HG03571 (cell line): ENCODE measurements around the gene LTF.

Source experiments
- ATAC-seq: cut with Tn5 transposase; IDR thresholded peaks from one replicate; pipeline ENCODE4 v1.9.1; 2021; ENCODE audit not compliant: unreplicated experiment

Gene LTF

GRCh38 chr3:46491089-46492070, 26.7 kb upstream of the LTF start:
- no peak for ATAC-seq

DNA sequence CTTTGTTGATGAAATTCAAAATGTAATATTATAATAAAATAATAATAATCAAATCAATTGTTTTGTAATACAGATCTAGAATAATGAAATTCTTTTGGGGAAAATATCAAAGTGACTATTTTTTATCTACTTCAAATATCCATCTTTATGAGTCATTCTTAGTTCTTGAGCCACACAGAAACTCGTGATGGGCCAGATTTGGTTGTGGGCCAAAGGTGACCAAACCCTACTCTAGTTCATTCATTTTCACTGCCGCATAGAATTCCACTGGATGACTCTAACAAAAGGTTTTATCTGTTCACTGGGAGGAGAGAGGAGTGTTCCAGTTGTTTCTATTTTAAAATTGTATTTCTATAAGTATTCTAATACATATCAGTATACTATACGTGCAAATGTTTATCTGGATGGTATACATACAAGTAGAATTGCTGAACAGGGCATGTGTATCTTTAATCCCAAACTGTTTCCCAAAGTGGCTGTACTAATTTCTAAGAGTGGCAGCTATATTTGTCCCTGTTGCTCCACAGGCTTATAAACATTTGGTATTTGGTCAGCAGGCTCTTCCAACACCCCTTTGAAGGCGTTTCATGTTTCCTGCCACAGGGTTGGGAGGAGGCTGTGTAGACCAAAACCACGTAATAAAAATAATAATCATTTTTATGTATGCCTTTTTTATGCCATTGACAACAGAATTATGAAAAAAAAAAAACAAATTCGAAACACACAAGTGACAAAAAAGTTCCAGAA, 25.8 kb upstream of the LTF start:
- ATAC-seq: no peak

DNA sequence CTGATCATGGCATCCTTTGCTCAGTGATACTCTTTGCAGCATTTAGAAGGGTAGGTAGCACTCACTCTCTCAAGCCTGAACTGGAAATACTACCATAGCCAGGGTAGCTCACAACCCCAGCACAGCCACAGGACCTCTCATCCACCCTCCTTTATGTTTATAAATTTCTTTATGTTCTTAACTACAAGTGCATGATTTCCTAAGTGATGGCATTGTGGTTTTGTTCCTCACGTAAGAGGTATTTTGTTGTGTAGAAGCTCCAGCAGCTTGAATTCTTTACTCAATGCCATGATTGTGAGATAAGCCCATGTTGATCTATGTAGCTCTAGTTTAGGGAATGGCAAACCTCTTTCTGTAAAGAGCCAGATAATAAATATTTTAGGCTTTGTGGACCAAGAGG, 25.2 kb upstream of the LTF start:
- no peak for ATAC-seq

DNA sequence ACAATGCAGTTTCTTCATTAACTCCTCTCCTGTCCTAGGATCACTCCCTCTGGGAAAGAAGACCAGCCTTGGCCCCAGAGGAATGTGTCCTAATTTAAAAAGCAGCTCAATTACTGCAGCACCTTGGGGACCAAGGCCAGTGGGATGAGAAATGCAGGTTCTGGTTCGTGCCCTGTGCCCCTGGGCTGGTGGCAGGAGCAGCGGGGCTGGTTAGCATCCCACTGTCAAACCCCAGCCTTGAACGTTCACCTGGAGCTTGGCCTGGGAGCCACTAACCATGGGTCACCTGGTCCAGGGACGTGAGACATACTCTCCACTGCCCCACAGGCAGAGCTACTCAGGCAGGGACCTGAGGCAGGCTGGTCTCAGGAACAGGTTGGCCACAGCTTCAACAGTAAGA, 24.7 kb upstream of the LTF start:
- no peak for ATAC-seq

DNA sequence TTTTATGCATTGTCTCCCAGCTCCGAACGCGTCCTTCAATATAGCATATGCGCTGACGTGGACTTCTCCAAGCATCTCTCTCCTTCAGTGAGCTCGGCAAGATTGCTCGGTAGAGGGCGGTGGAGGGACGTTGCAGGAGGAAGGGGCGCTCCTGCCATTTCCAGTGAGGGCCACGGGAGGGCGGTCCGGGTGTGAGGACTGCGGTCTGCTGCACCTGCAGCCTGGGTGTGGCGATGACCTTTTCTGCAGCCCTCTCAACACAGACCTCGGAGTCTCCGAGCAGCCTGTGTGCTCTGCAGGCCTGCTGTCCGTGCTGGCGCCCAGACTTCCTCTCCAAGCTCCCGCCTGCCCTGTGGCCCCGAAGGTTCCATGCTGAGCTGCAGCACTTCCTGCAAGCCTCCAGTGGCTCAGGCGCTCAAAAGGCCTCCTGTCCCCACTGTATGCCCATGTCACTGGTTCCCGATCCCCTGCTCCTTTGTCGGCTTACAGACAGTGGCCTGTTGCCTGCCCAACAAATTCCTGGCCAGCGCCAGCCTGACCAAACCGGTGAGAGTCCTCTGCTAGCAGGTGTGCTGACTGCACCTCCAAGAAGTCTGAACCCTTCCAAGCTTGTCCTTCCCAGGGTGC, 24.1 kb upstream of the LTF start:
- ATAC-seq: peak; percentile 85

- no peak for ATAC-seq
These were observed 21.1 kb upstream of the LTF start for GRCh38 chr3:46485779-46486175.

DNA sequence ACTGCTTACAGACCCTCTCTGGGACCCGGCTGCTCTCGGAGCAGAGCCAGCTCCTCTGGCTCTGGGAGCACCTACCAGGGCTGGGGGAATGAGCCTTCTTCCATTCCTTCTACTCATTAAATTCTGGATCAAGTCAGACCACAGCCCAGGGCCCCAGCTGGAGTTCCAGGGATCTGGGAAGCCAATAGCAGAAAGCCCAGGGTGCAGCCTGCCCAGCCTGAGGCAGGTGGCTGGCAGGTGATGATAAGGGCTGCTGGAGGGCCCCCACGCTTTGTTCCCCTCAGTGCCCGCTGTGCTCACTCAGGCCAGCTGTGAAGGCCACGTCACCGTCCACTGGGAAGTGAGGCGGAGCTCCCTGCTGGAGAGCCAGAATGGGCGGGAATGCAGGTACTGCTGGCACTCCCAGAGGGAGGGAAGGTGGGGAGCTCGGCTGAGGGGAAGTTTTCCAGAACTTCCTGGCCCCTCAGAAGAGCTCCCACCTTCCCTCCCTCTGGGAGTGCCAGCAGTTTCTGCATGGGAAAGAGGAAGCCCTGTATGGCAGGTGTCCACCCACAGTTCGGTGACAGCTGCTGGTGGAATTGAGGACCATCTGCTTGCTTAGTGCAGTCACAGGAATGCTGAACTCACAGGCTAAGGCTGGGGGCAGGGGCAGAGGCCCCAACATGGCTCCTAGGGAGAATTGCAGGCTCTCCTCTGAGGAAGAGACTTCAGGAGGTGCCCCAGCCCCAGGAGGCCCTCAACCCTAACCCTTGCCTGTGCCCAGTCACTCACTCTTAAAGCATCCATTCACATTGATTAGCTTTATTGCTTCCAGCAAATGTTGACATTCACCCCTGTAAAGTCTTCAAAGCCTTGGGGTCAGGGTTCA, 20.4 kb upstream of the LTF start:
- no peak for ATAC-seq

DNA sequence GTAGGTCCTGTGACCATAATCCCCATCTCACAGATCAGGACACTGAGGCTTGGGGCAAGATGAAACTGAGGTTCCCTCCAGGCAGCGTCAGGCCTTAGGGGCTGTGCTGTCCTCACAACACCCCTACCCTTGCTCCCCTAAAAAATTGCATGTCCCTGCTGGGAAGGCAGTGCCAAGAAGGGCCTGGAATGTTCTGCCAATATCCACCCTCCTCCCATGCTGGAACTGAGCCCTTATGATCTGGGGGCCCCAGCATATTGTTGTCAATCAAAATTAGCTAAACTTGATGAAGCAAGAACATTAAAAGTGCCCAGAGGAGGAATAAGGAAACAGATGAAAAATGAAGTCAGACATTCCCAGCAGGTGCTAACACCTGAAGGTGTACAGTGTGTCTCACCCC, 19.7 kb upstream of the LTF start:
- no peak for ATAC-seq

DNA sequence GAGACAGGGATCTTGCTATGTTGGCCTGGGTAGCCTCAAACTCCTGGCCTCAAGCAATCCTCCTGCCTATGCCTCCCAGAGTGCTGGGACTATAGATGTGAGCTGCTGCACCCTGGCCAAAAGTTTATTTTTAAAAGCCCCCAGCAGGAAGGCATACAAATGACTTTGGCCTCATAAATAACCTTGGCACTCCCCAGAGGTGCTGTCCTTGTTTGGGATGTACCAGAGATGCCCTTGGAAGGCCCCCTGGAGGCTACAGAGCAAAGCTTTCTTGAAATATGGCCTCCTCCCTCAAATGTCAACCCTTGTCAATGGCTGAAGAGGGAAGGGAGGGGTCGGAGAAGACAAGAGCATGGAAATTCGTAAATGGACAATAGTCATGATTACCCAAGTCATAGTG, 19.1 kb upstream of the LTF start:
- ATAC-seq: no peak

DNA sequence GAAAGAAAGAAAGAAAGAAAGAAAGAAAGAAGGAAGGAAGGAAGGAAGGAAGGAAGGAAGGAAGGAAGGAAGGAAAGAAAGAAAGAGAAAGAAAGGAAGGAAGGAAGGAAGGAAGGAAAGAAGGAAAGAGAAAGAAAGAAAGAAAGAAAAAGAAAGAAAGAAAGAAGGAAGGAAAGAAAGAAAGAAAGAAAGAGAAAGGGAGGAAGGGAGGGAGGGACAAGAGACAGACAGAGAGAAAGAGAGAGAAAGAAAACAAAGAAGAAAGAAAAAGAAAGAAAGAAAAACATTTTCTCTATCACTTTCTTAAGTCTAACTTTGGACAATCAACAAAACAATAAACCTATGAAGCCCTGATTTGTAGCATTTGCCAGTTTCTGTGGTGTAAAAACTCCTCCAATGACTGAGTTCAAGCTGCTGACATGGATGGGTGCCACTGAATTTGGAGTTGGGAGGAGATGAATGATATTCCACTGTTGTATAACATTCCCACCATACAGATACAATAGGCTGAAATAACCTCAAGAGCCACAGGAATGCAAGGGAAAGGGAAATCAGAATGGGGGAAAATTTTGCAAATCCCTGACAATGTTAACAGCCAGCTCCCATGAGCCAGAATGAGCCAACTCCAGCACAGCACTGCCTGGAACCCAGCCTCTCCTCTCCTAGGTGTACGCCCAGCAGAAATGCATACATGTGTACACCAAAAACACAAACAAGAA, 18.1 kb upstream of the LTF start:
- ATAC-seq: no peak

- ATAC-seq: no peak
These were observed 16.9 kb upstream of the LTF start for GRCh38 chr3:46481636-46482035.

DNA sequence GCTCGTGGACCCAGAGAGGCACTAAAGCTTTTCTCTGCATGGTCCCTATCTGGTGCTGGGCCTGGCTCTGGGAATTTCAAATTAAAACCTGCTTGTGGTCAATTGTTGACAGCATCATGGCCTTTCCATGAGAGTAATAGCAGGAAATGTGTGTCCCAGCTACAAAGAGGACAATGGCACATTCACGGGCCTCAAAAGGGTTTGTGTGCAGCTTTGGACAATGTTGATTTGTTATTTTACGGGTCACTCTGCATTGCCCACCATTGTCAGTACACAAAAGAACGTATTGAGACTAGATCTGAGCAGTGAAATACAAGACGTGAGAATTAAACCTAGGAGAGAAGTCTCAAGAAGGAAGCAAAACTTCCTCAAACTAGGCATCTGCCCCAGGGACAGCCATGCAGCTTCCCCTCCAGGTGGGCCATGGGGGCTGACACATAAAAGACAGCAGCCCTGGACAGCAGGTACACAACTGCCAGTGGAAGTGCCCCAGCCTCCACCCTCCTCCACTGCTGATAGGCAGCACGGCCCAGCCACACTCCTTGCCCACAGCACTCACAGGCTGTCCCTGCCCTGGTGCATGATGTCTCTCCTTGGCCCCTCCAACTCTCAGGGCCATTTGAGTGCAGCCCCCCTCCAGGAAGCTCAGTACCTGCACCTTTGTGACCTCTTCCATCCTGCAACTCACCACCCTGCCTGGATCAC, 15.9 kb upstream of the LTF start:
- ATAC-seq: no peak

DNA sequence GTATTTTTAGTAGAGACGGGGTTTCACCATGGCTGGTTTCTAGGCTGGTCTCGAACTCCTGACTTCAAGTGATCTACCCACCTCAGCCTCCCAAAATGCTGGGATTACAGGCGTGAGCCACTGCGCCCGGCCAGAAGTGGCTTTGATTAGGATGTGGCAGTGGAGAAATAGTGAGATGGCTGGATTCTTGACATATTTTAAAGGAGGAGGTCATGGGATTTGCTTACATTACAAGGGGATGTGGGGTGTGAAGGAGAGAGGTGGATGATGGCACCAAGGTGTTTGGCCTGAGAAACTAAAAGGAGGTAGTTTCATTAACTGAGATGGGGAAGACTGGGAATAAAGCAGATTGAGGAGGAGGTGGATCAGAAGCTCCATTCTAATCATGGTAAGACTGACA, 15.0 kb upstream of the LTF start:
- ATAC-seq: no peak

- ATAC-seq: no peak
These were observed 14.3 kb upstream of the LTF start for GRCh38 chr3:46479021-46479420.

DNA sequence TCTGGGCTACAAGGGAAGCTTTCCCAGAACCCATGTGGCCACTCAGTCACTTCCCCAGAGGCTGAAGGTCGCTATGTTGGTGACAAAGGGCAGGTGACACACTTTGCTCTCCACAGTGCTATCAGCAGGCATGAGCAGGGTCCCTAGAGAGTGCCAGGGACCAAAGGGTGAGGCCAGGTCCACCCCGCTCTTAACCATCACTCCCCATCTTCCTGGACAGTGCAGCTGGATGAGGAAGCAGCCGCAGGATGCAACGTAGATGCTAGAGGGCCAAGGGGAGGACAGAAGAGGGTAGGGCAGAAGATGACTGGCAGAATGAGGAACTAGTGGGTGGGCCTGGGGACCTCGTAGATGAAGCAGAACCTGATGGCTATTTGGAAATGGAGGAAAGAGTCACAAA, 13.6 kb upstream of the LTF start:
- ATAC-seq: no peak

- no peak for ATAC-seq
These were observed 13.1 kb upstream of the LTF start for GRCh38 chr3:46477756-46478155.

- no peak for ATAC-seq
These were observed 12.4 kb upstream of the LTF start for GRCh38 chr3:46477145-46477544.

DNA sequence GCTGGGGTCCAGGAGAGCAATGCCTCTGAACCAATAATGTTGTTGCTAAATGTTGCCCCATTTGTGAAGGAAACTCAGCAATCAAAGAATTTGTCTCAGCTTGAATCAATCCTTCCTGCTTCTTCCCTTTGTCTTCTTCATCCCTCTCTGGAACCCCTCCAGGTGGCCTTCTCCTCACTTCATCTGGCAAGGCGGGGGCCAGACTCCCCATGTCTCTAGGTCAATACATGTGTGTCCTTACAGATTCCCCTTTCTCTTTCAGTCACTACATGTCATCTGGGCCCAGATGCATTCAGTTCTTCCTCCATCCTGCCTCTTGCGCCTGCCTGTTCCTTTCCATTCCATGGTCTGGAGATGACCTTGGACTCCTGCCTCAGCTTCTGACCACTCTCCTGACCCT, 8.0 kb upstream of the LTF start:
- no peak for ATAC-seq

DNA sequence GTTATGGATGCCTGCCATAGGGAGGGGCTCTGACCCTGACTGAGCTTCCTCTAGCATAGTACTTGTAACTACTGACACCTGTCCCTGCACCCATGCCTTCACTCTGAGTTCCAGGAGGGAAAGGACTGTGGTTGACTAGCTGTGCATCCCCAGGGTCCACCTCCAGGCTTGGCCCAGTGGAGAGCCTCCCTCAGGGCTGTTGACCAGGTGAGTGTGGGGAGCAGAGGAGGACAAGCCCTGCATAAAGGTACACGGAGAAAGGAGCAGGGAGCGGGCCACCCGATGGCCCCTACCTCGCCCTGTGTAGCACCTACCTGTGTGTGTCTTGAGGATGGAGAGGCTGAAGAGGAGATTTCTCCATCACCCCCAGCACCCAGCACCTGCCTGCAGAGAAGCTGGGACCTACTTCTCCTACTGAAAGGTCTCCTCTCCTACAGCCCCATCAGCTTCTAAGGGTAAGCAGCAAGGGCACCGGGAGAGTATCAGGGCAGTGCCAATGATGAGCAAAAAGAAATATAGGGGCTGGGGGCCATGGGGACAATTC, 6.7 kb upstream of the LTF start:
- ATAC-seq: no peak
